HEK293T (cell line): ENCODE results near the gene UBE2U.
"Not testable (repeated sequence)": the region's sequence is repeated elsewhere in the genome, so short reads cannot be mapped to it uniquely, and the experiment has no call there.

Experiments
- CTCF ChIA-PET: fragments of 350-600 bp; formaldehyde crosslinking; extraction: SDS; loops from one replicate; lab custom pipeline; 2021; ENCODE audit warnings: antibody characterized with exemption, inconsistent platforms; lab: Yijun Ruan, JAX
- POLR2A ChIA-PET: fragments of 350-600 bp; formaldehyde crosslinking; extraction: SDS; loops from one replicate; lab custom pipeline; 2020; ENCODE audit warnings: antibody characterized with exemption, inconsistent platforms; lab: Yijun Ruan, JAX
- DNase-seq: peaks from one replicate; pipeline ENCODE4 v3.0.0; 2012; ENCODE audit warnings: mixed read lengths; ENCODE audit errors: extremely low spot score
- ARNT ChIP-seq: fragments of 450-650 bp; IDR thresholded peaks from 2 replicates; pipeline ENCODE4 v1.6.1; 2017; ENCODE audit warnings: mild to moderate bottlenecking
- BHLHE40 ChIP-seq: fragments of 450-650 bp; IDR thresholded peaks from 2 replicates; pipeline ENCODE4 v1.6.1; 2016; ENCODE audit warnings: mild to moderate bottlenecking, moderate library complexity, borderline replicate concordance
- CTBP1 ChIP-seq: fragments of 450-650 bp; IDR thresholded peaks from 2 replicates; pipeline ENCODE4 v1.6.1; 2016; ENCODE audit warnings: borderline replicate concordance
- ELF4 ChIP-seq: fragments of 450-650 bp; IDR thresholded peaks from 2 replicates; pipeline ENCODE4 v1.6.1; 2017; ENCODE audit warnings: antibody characterized with exemption
- FOXA1 ChIP-seq: fragments of 450-650 bp; IDR thresholded peaks from 2 replicates; pipeline ENCODE4 v1.6.1; 2016; ENCODE audit warnings: mild to moderate bottlenecking
- FOXK2 ChIP-seq: fragments of 450-650 bp; IDR thresholded peaks from 2 replicates; pipeline ENCODE4 v1.6.1; 2016; ENCODE audit warnings: mild to moderate bottlenecking
- FOXM1 ChIP-seq: fragments of 450-650 bp; IDR thresholded peaks from 2 replicates; pipeline ENCODE4 v1.6.1; 2017; ENCODE audit warnings: mild to moderate bottlenecking, borderline replicate concordance
- HDGF ChIP-seq: fragments of 450-650 bp; IDR thresholded peaks from 2 replicates; pipeline ENCODE4 v1.6.1; 2017; ENCODE audit warnings: antibody characterized with exemption, borderline replicate concordance
- L3MBTL2 ChIP-seq: fragments of 450-650 bp; conservative IDR thresholded peaks from 2 replicates; pipeline ENCODE4 v1.6.1; 2016; ENCODE audit warnings: mild to moderate bottlenecking
- LEF1 ChIP-seq: fragments of 450-650 bp; IDR thresholded peaks from 2 replicates; pipeline ENCODE4 v1.6.1; 2017; ENCODE audit warnings: mild to moderate bottlenecking, borderline replicate concordance
- NFRKB ChIP-seq: fragments of 450-650 bp; IDR thresholded peaks from 2 replicates; pipeline ENCODE4 v1.6.1; 2016; ENCODE audit warnings: mild to moderate bottlenecking, moderate library complexity
- SP1 ChIP-seq: fragments of 450-650 bp; IDR thresholded peaks from 2 replicates; pipeline ENCODE4 v1.6.1; 2017
- SUZ12 ChIP-seq: fragments of 450-650 bp; IDR thresholded peaks from 2 replicates; pipeline ENCODE4 v1.6.1; 2016; ENCODE audit warnings: mild to moderate bottlenecking
- TARDBP ChIP-seq: fragments of 450-650 bp; IDR thresholded peaks from 2 replicates; pipeline ENCODE4 v1.6.1; 2016
- ZNF384 ChIP-seq: fragments of 450-650 bp; IDR thresholded peaks from 2 replicates; pipeline ENCODE4 v1.6.1; 2016
- TF ChIP-seq, protein P1 (sequence below): fragments of 450-650 bp; IDR thresholded peaks from 2 replicates; pipeline ENCODE4 v1.6.1; 2016

UBE2U gene

DNA sequence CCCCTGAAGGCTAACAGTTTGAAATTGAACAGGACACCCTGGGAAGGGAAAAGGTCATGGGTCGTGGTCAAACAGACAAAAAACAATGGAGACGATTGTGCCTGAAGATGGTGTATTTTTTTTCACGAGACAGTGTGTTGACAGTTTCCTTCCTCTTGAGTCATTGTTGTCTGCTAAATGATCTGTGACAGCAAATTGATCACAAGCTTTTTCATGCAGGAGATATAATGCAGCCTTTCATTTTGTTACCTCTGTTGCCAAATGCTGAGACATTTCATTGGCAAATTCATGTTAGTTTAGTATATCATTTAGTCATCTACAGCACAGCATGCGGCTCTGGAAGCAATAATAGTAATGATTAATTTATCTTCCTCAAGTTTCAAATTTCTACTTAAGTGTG is 27.7 kb downstream of the UBE2U start:
- no peak for DNase-seq
- CTCF ChIA-PET, result no interaction called here
- TF ChIP-seq TARDBP, result no peak
- TF ChIP-seq, protein P1, sequence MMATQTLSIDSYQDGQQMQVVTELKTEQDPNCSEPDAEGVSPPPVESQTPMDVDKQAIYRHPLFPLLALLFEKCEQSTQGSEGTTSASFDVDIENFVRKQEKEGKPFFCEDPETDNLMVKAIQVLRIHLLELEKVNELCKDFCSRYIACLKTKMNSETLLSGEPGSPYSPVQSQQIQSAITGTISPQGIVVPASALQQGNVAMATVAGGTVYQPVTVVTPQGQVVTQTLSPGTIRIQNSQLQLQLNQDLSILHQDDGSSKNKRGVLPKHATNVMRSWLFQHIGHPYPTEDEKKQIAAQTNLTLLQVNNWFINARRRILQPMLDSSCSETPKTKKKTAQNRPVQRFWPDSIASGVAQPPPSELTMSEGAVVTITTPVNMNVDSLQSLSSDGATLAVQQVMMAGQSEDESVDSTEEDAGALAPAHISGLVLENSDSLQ, result peak; percentile 53
- POLR2A ChIA-PET, result no interaction called here

DNA sequence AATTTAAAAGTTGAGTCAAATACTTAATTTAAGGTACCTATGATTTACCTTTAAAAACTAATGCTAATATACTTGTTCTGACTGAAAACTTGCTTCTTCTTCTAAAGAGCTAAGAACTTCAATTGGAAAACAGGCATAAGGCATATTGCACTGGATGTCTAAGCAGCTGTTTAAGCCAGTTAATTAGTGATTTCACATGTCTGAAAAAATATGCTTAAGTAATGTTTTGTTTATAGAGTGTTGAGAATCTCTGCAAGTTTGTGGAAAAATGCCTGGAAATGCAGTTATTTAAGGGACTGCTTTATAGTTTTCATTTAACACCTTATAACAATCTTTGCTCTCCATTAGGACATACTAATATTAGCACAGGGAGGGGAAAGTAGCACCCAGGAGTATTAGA is 28.2 kb downstream of the UBE2U start:
- ChIA-PET CTCF (interaction anchor here (0.7 kb wide), 1 partner anchor 60 kb away, joined by 3 read pairs; no protein-coding TSS in a partner anchor), POLR2A (no interaction called here)
- TF ChIP-seq CTBP1 (no peak), SUZ12 (no peak), HDGF (no peak), FOXA1 (no peak), L3MBTL2 (no peak)
- no peak for DNase-seq

DNA sequence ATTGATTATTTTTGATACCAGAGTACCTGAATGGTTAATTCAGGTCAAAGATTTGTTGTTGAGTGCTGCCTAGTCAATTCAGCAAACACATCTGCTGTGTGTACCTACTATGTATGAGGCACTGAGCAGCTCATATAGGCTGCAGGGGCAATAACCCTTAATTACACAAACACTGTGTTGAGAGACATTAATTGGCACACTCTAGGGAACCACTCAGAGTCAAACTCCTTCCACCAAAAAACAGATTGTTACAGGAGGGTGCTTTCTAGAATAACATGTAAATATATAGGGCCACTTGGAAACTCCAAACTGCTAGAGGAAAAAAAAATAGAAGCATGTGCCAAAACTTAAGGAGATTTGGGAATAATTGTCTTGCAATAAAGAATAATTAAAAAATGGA is 31.3 kb downstream of the UBE2U start:
- CTCF ChIA-PET, result interaction anchor here (1.8 kb wide), 1 partner anchor 97 kb away, joined by 3 read pairs; no protein-coding TSS in a partner anchor
- no peak for TF ChIP-seq LEF1
- no peak for TF ChIP-seq ZNF384
- TF ChIP-seq SP1, result no peak
- TF ChIP-seq, protein P1, result no peak
- TF ChIP-seq CTBP1, result no peak
- no peak for TF ChIP-seq HDGF
- no peak for TF ChIP-seq ARNT
- no peak for TF ChIP-seq TARDBP
- no peak for TF ChIP-seq ELF4
- TF ChIP-seq FOXA1, result no peak
- TF ChIP-seq FOXM1, result no peak
- TF ChIP-seq BHLHE40, result no peak
- TF ChIP-seq L3MBTL2, result no peak
- no peak for DNase-seq
- POLR2A ChIA-PET, result no interaction called here

DNA sequence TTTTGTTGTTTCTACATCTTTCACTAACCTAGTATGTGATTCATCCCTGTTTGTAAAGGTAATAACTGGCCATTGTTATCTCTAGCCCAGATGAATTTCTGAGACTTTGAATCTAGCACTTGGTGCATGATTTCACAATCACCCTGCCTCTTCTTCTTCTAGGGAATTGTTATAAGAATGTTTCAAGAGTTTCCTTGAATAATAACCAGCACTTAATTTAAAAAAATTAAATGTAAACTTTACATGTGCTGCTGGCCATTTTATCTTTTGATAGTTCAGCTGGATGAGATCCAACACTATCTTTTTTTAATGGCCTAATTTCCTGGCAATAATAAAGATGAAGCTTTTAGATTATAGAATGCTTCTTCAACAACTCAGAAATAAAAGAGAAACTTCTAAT is 31.8 kb downstream of the UBE2U start:
- no peak for DNase-seq
- ChIA-PET CTCF (interaction anchor here (1.0 to 1.8 kb wide), 2 partner anchors 10 to 98 kb away, joined by 3 read pairs; no protein-coding TSS in a partner anchor), POLR2A (no interaction called here)
- no peak for TF ChIP-seq L3MBTL2

DNA sequence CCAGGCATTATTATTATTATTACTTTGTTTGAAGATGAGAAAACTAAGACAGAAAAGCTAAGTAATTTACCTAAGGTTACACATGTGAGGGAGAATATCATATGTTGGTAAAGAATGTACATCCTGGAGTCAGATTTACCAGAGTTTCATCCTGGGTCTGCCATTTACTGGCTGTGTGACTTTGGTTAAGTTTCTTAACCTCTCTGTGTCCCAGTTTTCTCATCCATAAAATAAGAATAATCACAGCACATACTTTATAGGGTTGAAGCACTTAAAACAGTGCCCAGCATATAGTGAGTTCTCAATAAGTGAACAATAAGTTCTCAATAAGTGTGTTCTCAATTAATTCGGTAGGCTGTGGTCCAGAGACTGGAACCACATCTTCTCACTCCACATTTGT is 32.5 kb downstream of the UBE2U start:
- TF ChIP-seq, protein P1, result no peak
- TF ChIP-seq ARNT (no peak), FOXA1 (no peak), SUZ12 (no peak), CTBP1 (no peak), BHLHE40 (no peak), TARDBP (no peak), HDGF (no peak), FOXK2 (no peak), FOXM1 (no peak), L3MBTL2 (no peak), NFRKB (no peak), ELF4 (no peak), LEF1 (no peak)
- CTCF ChIA-PET, result interaction anchor here (1.0 kb wide), 1 partner anchor 9 kb away, joined by 3 read pairs; no protein-coding TSS in a partner anchor
- no peak for DNase-seq
- POLR2A ChIA-PET, result no interaction called here

DNA sequence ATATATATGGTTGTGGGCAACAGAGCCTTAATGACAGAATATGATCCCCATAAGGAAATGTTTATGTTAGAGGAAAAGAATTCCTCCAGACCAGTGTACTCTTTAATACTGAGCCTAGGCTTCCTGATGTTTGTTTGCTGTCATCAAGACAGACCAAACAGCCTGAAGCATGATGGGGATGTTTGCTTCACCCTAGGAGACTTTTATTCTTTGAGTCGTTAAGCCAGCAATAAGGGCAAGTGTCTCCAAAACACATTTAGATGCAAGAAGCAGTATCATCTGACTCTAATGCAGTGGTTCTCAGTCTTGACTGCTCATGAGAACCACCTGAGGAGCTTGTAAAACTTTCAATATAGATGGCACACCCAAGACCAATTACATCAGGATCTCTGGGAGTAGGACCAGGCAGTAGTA is 33.1 kb downstream of the UBE2U start:
- POLR2A ChIA-PET, result no interaction called here
- no peak for DNase-seq
- TF ChIP-seq CTBP1, result no peak
- no peak for TF ChIP-seq ARNT
- no peak for TF ChIP-seq ELF4
- TF ChIP-seq HDGF, result no peak
- TF ChIP-seq BHLHE40, result no peak
- no peak for TF ChIP-seq FOXM1
- no peak for TF ChIP-seq FOXA1
- no peak for TF ChIP-seq L3MBTL2
- no peak for TF ChIP-seq NFRKB
- TF ChIP-seq, protein P1, result no peak
- TF ChIP-seq SUZ12, result no peak
- TF ChIP-seq FOXK2, result no peak
- no peak for TF ChIP-seq TARDBP
- TF ChIP-seq ZNF384, result no peak
- no peak for TF ChIP-seq SP1
- TF ChIP-seq LEF1, result no peak
- CTCF ChIA-PET, result no interaction called here

DNA sequence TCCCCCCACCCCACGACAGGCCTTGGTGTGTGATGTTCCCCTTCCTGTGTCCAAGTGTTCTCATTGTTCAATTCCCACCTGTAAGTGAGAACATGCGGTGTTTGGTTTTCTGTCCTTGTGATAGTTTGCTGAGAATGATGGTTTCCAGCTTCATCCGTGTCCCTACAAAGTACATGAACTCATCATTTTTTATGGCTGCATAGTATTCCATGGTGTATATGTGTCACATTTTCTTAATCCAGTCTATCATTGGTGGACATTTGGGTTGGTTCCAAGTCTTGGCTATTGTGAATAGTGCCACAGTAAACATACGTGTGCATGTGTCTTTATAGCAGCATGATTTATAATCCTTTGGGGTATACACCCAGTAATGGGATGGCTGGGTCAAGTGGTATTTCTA is 36.1 kb downstream of the UBE2U start:
- POLR2A ChIA-PET, DNase-seq: not testable (repeated sequence)
- CTCF ChIA-PET, result interaction anchor here (1.8 kb wide), 1 partner anchor 565 kb away, joined by 4 read pairs; no protein-coding TSS in a partner anchor
